Measurements from ENCODE around the gene IDH1.
"Not testable (repeated sequence)": the region's sequence is repeated elsewhere in the genome, so short reads cannot be mapped to it uniquely, and the experiment has no call there.

The IDH1 gene
- long read RNA-seq, donor 1, transcript IDH1-201 (10 exons, 2,382 nt), result major isoform, 19 of 30 reads
- long read RNA-seq, donor 1, partial matches to known transcripts, result 0 of 30 reads
- long read RNA-seq, donor 1, other reads (novel, unspliced or antisense), result 0 of 30 reads
- long read RNA-seq, donor 2, transcript IDH1-201 (10 exons, 2,382 nt), result major isoform, 16 of 20 reads
- long read RNA-seq, donor 2, partial matches to known transcripts, result 0 of 20 reads
- long read RNA-seq, donor 2, other reads (novel, unspliced or antisense), result 0 of 20 reads
- long read RNA-seq, donor 3, transcript IDH1-201 (10 exons, 2,382 nt), result major isoform, 8 of 11 reads
- long read RNA-seq, donor 3, partial matches to known transcripts, result 0 of 11 reads
- long read RNA-seq, donor 3, other reads (novel, unspliced or antisense), result 0 of 11 reads
- long read RNA-seq, donor 4, transcript IDH1-201 (10 exons, 2,382 nt), result major isoform, 14 of 24 reads
- long read RNA-seq, donor 4, partial matches to known transcripts, result 7 of 24 reads
- long read RNA-seq, donor 4, other reads (novel, unspliced or antisense), result 0 of 24 reads
- long read RNA-seq, donor 5, transcript IDH1-201 (10 exons, 2,382 nt), result major isoform, 28 of 39 reads
- long read RNA-seq, donor 5, partial matches to known transcripts, result 0 of 39 reads
- long read RNA-seq, donor 5, other reads (novel, unspliced or antisense), result 5 of 39 reads
- long read RNA-seq, donor 6, transcript IDH1-201 (10 exons, 2,382 nt), result major isoform, 26 of 32 reads
- long read RNA-seq, donor 6, partial matches to known transcripts, result 0 of 32 reads
- long read RNA-seq, donor 6, other reads (novel, unspliced or antisense), result 0 of 32 reads
- long read RNA-seq, donor 7, transcript IDH1-201 (10 exons, 2,382 nt), result major isoform, 27 of 36 reads
- long read RNA-seq, donor 7, transcript IDH1-209 (3 exons, 1,044 nt), result minor isoform, 5 of 36 reads
- long read RNA-seq, donor 7, partial matches to known transcripts, result 0 of 36 reads
- long read RNA-seq, donor 7, other reads (novel, unspliced or antisense), result 0 of 36 reads
- long read RNA-seq, donor 8, transcript IDH1-201 (10 exons, 2,382 nt), result major isoform, 14 of 27 reads
- long read RNA-seq, donor 8, partial matches to known transcripts, result 7 of 27 reads
- long read RNA-seq, donor 8, other reads (novel, unspliced or antisense), result 0 of 27 reads

DNA sequence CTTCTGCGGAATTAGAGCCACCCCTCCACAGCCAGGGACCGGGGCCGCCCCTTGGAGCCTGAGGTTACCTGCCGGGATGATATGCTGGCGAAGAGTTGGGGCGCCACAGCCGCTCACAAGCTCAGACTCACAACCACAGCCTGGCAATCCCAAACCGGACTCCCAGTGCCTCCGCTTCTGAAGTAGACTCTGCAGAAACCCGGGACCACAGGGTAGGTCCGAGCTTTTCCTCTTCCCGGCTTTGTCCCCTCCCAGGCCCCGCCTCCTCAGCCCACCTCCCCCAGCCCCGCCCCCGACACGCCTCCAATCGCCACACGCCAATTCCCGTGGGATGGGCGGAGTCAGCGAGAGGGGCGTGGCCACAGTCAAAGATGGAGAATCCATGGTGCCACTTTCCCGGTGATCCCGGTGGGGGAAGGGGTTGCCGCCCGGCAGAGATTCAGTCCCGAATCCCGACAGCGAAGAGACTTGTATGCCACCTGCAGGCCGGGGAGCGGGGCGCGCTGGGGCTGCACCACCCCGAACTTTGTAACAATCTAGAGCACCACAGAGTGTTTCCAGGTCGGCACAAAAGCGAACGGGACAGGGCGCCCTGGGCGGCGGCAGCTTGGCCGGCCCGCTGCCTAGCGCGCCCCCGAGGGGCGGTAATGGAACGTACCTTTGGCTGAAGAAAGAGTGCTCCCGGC is at the start of gene IDH1:
TSS of gene IDH1 (minus strand) at position 201 of the 686 bp plus-strand sequence. CDS start 3,520 bp downstream, outside the sequence.
- peak; percentile 97 for DNase-seq

DNA sequence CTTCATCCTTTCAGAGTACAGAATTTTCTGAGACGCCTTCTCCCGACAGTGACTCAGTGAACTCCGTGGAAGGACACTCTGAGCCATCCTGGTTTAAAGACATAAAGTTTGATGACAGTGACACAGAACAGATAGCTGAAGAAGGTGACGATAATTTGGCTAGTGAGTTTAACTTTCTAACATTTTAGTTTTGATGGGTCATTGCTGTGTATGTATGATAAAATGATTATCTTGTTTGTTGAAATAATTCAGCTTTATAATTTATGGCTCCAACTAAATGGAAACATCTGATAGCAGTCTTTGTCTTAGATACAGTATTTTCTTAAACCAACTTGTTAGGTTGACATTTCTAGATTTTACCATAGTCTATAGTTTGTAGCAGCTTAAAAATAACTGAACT is 49.3 kb upstream of the IDH1 start:
- no peak for DNase-seq

DNA sequence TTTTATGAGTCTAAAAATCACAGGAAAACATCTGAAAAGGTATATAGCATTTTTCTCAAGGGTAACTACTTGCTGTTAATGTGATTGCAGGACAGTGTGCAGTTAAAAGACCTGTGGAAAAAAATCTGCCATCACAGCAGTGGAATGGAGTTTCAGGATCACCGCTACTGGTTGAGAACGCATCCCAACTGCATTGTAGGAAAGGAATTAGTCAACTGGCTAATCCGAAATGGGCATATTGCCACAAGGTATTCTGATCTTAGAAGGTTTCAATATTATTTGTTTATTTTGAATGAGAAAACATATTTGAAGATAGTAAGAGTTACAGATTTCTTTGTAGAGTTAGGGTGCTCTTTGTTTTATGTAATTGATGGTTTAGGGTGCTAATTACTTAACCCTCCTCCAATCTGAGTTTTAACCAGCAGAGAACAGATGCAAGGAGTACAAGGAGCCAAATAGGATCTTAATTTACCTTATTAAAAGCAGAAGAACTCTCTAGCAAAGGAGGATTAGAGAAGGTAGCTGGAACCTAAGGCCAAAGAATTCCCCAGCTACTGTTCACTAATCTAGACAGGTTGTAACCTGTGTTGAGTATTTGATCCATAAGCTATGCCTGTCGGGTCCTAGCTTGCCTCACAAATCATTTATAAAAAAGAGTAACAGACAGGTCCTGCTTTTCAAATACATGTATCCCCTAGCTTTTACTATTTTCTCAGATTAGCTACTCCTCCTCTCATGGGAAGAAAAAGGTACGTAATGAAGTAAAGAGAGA is 46.2 kb upstream of the IDH1 start:
- no peak for DNase-seq

DNA sequence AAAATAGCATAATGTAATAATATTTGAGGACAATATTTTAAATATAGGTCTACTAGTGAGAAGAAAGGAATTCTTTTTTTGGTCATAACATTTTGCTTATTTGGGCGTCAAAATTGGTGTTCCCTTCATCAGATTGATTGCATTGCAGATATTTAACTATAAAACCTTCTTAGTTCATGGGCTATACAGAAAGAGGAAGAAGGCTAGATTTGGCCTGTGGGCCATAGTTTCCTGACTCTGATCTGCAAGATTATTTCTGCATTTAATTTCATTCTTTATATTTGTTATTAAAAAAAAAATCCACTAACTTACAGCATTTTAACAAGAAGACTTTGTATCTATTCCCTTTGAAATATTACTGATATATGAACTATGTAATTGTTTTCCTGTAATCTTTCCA is 43.1 kb upstream of the IDH1 start:
- no peak for DNase-seq

DNA sequence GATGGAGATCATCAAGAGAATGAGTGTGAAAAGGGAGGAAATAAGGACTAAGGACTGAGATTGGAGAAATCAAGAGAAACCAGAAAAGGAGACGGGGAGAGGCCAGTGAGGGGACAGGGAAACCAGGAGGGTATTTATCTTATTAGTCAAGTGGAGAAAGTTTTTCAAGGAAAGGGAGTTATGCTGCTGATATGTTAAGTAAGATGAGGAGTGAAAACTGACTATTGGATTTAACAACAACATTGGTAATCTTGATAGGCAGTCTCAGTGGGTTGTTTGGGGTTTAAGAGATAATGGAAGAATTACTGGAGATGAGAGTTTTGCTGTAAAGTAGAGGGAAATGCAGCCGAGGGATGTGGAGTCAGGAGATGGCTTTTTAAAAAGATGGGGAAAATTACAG is 41.7 kb upstream of the IDH1 start:
- no peak for DNase-seq

DNA sequence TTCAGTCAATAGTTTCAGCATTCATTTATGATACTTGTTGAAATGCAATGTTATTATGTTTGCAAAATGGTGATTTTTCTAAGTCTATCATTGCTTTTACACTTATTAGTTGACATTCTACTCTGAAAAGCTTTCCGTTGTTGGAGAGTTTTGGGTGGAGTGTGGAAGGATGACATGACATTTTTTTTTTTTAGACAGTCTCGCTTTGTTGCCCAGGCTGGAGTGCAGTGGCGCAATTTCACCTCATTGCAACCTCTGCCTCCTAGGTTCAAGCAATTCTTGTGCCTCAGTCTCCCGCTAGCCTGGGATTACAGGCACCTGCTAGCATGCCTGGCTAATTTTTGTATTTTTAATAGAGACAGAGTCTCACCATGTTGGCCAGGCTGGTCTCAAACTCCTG is 41.0 kb upstream of the IDH1 start:
- DNase-seq, result no peak

DNA sequence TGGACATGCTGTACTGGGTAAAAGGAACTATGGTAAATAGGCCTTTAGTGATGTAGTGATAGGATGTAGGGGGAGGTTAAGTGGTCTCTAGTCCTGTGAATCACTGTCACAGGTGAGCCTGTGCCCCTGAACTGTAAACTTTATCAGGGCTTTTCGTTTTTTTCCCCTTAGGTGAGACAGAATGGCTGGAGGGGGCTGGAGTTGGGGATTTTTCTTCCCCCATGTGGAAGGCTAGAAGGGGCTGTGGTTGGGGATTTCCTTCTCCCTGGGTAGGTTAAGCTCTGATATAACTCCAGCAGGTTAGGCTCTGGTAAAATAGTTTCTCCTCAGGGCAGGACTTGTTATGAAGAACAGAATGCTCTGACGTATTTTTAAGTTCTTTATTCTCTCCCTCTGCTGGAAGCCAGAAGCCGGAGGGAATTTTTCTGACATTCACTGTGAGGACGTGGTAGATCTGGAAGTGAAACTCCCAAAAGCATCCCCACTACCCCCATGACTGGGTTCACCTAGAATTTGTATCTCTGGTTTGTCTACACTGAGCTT is 39.7 kb upstream of the IDH1 start:
- no peak for DNase-seq

DNA sequence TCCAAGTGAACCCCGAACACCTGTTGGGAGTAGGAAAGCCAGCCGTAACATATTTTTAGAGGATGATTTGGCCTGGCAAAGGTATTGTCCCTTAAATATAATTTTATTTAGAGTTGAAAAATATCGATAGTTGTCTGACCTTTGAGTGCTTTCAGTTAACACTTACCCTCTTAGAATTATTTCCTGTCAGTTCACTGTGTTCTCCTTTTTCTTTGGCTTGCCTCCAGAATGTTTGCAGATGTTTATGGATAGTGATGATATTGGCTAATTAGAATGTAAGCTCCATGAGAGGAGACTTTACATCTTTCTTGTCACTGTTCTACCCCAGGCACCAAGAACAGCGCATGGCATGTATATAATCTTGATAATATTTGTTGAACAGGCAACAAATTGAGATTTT is 31.0 kb upstream of the IDH1 start:
- DNase-seq, result no peak

DNA sequence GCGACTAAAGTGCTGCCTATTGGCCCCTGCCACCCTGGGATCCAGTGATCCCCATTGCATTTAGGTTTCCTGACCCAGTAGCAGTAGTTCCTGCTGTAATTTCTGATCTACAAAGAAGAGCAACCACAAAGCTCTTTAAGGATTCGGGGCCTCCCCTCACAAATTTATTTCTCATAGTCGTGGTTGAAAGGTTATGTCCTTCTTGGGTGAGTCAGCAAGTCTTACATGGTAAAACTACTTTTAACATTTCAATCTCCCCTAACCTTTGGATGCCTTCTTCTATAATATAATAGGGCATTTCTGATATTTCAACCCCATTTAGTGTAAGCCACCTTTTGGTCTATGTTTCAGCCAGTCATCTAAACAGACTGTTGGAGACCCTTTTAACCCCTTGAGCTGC is 26.1 kb upstream of the IDH1 start:
- DNase-seq, result no peak

DNA sequence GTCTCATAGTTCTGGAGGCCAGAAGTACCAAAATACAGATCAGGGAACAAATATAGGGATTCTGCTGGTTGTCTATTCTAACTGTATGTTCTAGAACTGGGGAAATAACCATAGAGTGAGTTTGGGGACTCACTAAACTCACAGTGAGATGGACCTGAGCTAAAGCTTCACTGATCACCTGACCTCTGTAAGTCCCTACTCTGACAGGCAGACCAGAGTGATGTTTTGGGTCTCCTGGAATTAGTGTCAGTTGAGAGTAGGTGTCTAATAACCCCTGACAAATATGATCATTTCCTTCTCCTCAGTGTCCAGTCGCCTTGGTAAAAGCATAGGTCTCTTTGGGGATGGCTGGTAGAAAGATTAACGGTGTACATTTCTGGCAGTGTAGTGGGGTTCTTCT is 25.4 kb upstream of the IDH1 start:
- DNase-seq, result no peak

DNA sequence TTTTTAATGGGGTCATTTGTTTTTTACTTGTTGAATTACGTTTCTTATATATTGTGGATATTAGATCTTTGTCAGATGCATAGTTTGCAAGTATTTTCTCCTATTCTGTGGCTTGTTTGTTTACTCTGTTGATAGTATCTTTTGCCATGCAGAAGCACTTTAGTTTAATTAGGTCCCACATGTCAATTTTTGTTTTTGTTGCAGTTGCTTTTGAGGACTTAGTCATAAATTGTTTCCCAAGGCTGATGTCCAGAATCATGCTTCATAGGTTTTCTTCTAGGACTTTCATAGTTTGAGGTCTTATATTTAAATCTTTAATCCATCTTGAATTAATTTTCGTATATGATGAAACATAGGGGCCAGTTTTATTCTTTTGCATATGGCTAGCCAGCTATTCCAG is 24.4 kb upstream of the IDH1 start:
- no peak for DNase-seq

DNA sequence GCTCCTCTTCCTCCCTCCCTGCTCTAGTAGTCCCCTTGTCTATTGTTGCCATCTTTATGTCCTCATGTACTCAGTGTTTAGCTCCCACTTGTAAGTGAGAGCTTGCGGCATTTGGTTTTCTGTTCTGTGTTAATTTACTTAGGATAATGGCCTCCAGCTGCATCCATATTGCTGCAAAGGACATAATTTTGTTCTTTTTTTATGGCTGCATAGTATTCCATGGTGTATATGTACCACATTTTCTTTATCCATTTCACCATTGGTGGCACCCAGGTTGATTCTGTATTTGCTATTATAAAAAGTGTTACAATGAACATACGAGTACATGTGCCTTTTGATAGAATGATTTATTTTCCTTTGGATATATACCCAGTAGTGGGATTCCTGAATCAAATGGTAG is 23.7 kb upstream of the IDH1 start:
- DNase-seq, result no peak

DNA sequence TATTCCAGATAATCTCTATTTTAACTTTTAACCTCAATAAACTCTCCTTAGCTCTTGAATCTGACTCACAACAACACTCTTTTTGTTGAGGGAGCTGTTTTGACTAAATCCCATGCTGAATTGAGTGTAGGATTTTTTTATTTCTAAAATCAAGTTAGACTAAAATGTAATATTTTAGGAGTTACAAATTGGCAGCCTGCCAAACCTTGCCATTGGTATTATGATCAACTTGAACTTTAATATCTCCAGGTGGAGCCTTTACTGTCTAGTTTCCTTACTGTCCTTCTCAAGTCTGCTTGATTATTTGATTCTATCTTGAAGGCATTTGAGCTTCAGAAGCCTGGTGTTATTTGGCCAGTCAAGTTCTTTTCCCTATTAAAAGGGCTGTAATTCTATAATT is 19.9 kb upstream of the IDH1 start:
- no peak for DNase-seq

DNA sequence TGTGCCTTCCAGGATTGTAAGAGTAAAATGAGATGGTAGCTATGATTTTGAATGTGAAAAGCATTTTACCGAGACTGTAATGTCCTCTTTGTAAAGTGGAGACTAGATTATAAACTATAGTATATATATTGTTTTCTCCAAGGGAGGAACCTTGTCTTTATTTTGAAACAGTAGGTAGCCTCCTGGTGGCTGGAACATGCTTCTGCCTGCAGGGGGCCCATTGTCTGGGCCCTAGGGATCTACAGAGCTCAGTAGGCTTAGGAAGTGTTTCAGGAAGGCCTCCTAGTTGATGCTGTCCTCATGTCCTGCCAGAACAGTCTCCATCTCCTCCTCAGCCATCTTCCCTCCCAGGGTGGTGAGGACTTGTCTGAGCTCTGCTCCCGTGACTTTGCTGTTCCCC is 14.2 kb upstream of the IDH1 start:
- no peak for DNase-seq

DNA sequence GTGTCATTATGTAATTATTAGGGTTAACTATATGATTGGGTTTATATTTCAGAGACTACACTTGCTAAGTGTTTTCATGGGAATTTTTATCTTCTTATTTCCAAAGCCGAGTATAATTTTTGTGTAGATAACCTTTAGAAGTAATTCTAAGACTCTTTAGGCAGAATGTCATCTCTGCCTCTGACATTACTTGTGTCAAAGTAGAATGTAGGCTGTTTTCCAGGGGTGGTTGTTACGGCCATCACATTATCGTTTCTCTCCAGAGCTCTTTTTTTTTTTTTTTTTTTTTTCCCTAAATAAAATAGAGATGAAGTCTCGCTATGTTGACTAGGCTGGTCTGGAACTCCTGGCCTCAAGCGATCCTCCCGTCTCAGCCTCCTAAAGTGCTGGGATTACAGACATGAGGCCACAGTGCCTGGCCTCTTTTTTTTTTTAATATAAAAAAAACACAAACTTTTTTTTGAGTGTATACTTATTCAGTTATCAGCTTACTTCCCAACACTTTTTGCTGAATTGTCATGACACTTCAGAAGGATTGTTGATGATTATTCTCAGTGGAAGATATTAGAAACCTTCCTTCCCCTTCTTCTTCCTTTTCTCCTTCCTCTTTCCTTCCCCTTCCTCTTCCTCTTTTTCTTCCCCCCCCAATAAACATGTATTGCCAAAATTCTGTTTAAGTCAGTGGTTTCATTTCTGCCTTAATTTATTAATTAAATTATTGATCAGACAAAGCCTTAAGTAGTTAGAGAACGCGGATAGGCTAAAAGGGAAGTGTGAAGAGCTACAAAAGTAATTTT is 13.5 kb upstream of the IDH1 start:
- DNase-seq, result no peak

DNA sequence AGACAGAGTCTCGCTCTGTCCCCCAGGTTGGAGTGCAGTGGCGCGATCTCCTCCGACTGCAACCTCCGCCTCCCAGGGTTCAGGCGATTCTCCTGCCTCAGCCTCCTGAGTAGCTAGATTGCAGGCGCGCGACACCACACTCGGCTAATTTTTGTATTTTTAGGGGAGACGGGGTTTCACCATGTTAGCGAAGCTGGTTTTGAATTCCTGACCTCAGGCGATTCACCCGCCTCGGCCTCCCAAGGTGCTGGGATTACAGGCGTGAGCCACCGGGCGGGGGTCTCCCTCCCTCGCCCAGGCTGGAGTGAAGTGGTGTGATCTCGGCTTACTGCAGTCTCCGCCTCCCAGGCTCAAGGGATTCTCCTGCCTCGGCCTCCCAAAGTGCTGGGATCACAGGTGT is 12.7 kb upstream of the IDH1 start:
- not testable (repeated sequence) for DNase-seq

DNA sequence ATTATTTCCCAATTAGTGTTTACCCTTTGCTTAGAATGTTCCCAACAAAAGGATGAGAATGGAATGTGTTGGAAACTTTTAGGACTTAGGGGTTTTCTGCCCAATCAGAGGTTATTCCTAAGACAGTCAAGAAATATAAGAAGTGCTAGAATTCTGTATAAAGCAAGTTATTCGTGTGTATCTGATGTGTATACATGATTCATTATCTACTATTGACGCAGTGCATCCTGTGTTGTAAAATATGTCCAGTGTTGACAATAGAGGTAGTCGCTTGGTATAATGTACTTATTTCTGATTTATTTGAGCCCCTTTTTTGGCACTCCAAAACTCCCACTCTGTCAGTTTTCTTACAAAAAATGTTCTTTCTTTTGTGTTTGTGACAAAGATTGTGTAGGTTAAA is 12.1 kb upstream of the IDH1 start:
- DNase-seq, result peak; percentile 3

DNA sequence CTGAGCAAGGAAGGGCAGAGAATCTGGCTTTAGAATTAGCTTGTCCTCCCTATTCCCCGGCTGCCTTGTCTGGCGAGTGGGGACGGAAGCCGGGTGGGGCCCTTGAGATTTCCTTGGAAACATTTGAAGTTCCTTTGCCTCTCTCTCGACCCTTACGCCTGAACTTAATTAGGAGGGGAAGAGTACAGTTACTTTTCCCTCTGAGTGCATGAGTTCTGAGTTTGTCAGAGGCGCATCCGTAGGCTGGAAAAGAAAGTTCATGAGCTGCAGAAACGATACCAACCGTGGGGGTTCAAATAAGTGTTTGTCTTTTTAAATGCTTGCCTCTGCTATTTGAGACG is 11.7 kb upstream of the IDH1 start:
- peak; percentile 76 for DNase-seq

DNA sequence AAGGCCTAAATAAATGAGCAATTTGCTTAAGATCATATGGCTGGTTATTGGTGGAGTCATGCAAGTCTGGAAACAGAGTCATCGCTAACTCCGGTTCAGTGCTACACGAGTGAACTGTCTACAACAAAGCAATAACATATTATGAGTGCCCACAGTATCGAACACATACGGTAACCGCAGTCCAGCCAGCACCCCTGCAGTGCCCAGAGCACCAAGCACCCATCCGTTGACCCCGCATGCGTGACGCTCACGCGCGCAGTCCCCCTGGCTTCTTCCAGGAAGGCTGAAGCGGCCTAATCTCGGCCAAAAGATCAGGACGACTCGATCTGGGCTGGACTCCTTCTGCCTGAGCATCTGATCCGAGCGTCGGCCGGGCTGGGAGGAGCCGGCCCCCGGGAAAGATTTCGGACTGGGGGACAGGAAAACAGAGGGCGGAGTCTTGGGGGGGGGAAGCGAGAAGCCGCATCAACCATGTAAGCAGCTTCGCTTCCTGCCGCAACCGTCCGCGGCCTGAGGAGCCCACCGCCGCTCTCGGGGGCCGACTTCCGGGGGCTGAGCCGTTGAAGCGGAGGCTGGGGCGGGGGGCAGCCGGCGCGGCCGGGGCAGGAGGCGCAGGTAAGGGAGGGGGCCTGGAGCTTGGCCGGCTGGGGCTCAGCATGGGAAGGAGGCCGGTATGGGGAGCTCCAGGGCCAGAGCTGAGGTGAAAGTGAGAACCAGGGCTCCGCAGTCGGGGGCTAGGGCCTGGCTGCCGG is 11.1 kb upstream of the IDH1 start, which contains the start of gene PIKFYVE:
TSS of gene PIKFYVE (plus strand) at position 455 of the 752 bp plus-strand sequence. CDS start 5,265 bp downstream, outside the sequence.
- DNase-seq, result peak; percentile 94

DNA sequence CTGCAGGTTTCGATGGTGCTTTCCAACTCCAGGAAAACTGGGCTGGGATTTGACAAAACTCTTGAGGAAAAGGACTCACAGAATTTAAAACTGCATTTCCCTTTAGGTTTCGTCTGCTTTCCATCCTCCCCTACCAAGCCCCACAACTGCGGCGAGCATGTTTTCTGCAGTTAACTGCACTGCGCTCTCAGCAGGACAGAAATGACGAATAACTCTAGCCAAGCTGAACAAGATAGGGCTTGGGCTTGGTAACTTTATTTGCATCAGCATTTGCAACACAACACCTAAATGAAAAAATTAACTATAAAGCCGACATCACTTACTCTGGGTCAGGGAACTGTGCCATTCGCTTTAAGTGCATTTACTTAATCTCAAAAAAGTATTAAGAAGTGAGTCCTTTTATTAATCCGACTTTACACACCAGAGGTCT is 10.5 kb upstream of the IDH1 start:
- peak; percentile 65 for DNase-seq
